Stimulated activated CD8-positive, alpha-beta memory T cell treated with anti-CD3 and anti-CD28 coated beads, Interleukin-4, amount 100 ng/mL, for 4 hours (primary cell): Measurements from ENCODE around the gene ITSN2.

ENCODE experiments used
- DNase-seq, 2 donors: peaks; one replicate each; pipeline ENCODE4 v3.0.0-alpha.2; 2020; ENCODE audit warnings: low read depth in 2 of 2, low spot score in 1 of 2

Gene ITSN2

GRCh38 chr2:24272907-24273306 lies 87.4 kb downstream of the ITSN2 start:
- no peak for DNase-seq

DNA sequence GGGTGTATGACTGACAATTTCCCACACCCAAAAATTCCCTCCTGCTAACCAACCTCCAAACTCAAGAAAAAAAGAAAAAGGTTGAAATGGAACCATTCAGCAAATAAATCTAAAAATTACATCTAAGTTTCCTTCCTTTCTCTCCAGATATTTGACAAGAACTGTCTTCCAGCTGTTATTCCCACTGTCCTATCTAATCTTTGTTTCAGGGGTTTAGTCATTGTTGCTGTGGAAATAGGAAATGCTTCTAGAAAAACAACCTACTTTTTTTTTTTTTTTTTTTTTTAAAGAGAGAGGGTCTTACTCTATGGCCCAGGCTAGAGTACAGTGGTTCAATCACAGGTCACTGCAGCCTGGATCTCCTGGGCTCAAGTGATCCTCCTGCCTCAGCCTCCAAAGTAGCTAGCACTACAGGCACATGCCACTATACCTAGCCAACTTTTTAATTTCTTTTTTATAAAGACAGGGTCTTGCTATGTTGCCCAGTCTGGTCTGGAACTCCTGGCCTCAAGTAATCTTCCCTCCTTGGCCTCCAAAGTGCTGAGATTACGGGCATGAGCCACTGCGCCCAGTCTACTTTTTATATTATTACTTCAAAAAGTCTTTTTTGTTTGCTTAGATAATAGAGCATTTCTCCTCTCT lies 88.1 kb downstream of the ITSN2 start:
- no peak for DNase-seq

GRCh38 chr2:24269265-24269664 lies 91.1 kb downstream of the ITSN2 start:
- no peak for DNase-seq

DNA sequence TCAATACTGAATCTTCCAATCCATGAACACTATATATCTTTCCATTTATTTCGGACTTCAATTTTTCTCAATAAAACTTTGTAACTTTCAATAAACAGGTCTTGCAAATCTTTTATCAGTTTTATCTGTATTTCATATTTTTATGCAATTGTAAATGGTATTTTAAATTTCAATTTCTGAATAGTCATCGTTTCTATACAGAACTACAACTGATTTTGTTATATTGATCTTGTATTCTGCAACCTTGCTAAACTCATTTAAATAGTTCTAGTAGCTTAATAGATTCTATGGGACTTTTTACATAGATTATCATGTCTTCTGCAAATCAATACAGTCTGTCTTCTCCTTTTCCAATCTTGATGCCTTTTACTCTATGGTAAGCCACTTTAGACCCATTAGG lies 95.1 kb downstream of the ITSN2 start:
- DNase-seq: no peak

GRCh38 chr2:24262421-24262970 lies 97.8 kb downstream of the ITSN2 start:
- no peak for DNase-seq

GRCh38 chr2:24261441-24261840 lies 98.9 kb downstream of the ITSN2 start:
- no peak for DNase-seq

DNA sequence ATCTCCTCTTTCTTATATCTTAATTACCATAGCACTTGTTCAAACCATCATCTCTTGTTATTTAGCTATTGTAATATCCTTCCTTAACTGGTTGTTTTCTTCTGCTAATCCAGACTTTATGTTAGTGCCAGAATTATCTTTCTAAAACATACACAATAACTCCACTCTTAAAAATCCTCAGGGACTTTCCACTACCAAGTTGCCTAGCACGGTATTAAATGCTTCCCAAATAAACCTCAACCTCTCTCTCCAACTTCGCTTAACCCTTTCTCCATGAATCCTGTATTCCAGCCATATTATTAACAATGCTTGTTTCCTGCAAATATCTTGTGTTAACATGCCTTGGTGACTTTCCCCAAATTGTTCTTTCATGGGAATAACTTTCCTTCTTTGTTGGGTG lies 101.0 kb downstream of the ITSN2 start:
- no peak for DNase-seq

- no peak for DNase-seq
Observed at GRCh38 chr2:24258718-24259117, 101.6 kb downstream of the ITSN2 start.

DNA sequence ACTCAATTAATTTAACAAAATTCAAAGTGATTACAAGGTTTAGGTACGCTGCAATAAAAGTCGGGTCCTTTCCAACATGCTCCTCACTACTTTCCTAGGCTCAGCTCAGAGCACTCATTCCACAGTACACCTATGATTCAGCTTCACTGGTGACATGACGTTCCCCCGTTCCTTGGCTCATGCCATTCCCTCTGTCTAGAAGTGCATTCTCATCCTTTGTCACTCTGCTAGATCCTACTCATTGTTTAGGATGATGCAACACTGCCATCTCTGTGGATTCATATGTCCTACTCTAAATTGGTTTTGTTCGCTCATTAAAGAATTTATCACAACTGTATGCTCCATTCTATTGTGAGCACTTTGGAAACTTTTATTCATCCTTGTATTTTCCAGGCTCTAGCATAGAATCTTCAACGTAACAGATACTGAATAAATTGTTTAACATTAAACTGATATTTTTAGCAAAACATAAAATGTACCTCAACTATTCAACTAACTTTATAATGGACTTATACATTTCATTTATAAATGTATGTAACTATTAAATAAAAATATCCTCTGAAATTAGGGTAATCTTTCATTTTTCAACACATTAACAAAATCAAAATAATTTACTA lies 106.9 kb downstream of the ITSN2 start:
- DNase-seq: no peak

GRCh38 chr2:24247592-24247991 lies 112.7 kb downstream of the ITSN2 start:
- DNase-seq: no peak

- DNase-seq: no peak
Observed at GRCh38 chr2:24247164-24247563, 113.2 kb downstream of the ITSN2 start.

GRCh38 chr2:24245986-24246776 lies 114.2 kb downstream of the ITSN2 start:
- no peak for DNase-seq

- no peak for DNase-seq
Observed at GRCh38 chr2:24241528-24241927, 118.8 kb downstream of the ITSN2 start.

GRCh38 chr2:24239553-24239952 lies 120.8 kb downstream of the ITSN2 start:
- DNase-seq: no peak

GRCh38 chr2:24238158-24238557 lies 122.2 kb downstream of the ITSN2 start:
- DNase-seq: no peak

DNA sequence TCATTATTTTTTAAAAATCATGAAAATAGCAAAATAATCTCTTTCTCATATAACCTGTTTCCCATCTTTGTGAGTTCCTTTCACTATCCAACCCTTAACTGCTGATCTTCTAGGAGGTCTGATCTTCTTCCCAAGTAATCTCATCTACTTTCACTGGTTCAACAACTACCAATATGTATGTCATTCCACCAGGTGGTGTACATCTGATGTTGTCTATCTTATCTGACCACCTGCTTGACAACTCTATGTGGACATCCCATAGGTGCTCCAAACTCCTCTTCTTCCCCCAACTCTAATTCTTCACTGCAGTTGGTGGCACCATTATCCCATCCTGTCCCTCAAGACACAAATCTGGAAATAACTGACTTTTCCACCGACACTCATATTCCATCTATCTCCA lies 123.0 kb downstream of the ITSN2 start:
- DNase-seq: no peak

DNA sequence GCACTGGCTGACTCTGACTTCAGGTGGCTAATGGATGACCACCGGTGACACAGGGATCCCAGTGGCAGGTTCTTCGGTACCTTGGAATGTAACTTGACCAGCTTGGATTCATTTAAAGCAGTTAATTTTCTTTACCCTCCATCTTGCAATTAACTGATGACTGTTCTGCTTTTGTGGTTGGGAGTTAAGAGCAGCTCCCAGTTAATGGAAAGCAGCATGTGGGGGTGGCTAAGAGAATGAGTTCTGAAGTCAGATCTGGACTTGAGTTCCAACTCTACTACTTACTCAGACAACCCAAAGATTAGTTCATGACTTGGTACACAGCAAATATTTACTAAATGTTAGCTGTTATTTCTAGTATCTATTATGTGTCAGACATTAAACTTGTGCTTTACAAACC lies 127.0 kb downstream of the ITSN2 start:
- no peak for DNase-seq

- DNase-seq: no peak
Observed at GRCh38 chr2:24231461-24231881, 128.9 kb downstream of the ITSN2 start.

GRCh38 chr2:24228470-24228869 lies 131.9 kb downstream of the ITSN2 start:
- DNase-seq: no peak

GRCh38 chr2:24225499-24226242 lies 134.7 kb downstream of the ITSN2 start:
- no peak for DNase-seq

DNA sequence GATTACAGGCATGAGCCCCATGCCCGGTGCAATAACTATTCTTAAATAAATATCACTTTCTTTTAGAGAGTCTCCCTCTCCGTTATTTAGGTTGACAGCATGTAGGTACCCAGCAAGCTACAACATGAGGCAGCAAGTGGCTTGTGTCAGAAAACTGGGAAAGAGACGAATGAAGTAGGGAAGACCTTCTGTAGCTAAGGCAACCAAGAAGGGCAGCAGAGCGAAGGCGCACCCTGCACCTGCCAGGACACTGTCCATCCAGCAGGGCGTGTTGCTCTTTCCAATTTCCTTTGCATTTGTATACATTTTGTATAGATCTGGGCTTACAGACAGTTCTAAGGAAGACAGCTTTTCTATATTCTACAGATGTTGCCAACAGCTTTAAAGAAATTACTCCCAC lies 137.4 kb downstream of the ITSN2 start:
- DNase-seq: no peak
